SK-N-SH (cell line): ENCODE results near the gene PTK7. TPM values are rescaled to one million over a fixed set of nuclear protein-coding genes. Genes with fewer than 3 reads are reported as not detected.
A peak's percentile ranks its signal among the peaks of the same experiment; 100 is the strongest.

ENCODE experiments used
- CTCF ChIA-PET: fragments of 300-600, 350-600 bp; formaldehyde crosslinking; extraction: SDS; loops from one replicate; lab custom pipeline; 2021; lab: Yijun Ruan, JAX
- POLR2A ChIA-PET: fragments of 350-600 bp; sonication (Branson Sonifier 250); formaldehyde crosslinking; extraction: SDS; loops from one replicate; lab custom pipeline; 2020; ENCODE audit warnings: antibody characterized with exemption, inconsistent platforms; lab: Yijun Ruan, JAX
- DNase-seq: peaks from one replicate; pipeline ENCODE4 v3.0.0; 2012
- H2AFZ ChIP-seq: fragments of 200-600 bp; sonication (generic); 2 replicates; pipeline ENCODE4 v1.8.1; 2016; ENCODE audit warnings: antibody characterized with exemption, mild to moderate bottlenecking, low read depth
- H3F3A ChIP-seq: fragments of 200-600 bp; sonication (generic); replicated peaks from 2 replicates; pipeline ENCODE3; 2016; ENCODE audit warnings: antibody characterized with exemption, mild to moderate bottlenecking; ENCODE audit not compliant: insufficient read depth
- H3K27ac ChIP-seq, 2 experiments: fragments of 200-500 bp in 1 of 2; fragments of 200-600 bp in 1 of 2; sonication (Bioruptor generic) in 1 of 2; sonication (generic), shearing (Covaris generic) in 1 of 2; 2 replicates each; pipeline versions ENCODE4 v1.5.1 to v1.6.1; 2014 to 2016; ENCODE audit warnings: low read depth in 2 of 2, inconsistent platforms in 1 of 2, low read length in 1 of 2, mild to moderate bottlenecking in 1 of 2, mixed read lengths in 1 of 2
- H3K27me3 ChIP-seq: fragments of 200-600 bp; sonication (generic), shearing (Covaris generic); 2 replicates; pipeline ENCODE4 v1.6.1; 2016; ENCODE audit warnings: mixed run types; ENCODE audit not compliant: insufficient read depth
- H3K36me3 ChIP-seq, 2 experiments: fragments of 200-500 bp in 1 of 2; fragments of 200-600 bp in 1 of 2; sonication (Bioruptor generic) in 1 of 2; sonication (generic) in 1 of 2; replicated peaks in 1 of 2; 2 replicates each; pipeline versions ENCODE3 to v1.5.1; 2014 to 2016; ENCODE audit warnings: low read length in 1 of 2, mild to moderate bottlenecking in 1 of 2; ENCODE audit not compliant: insufficient read depth in 2 of 2, control insufficient read depth in 1 of 2
- H3K4me1 ChIP-seq, 2 experiments: fragments of 200-500 bp in 1 of 2; fragments of 200-600 bp in 1 of 2; sonication (Bioruptor generic) in 1 of 2; sonication (generic), shearing (Covaris generic) in 1 of 2; 2 replicates each; pipeline versions ENCODE4 v1.5.1 to v1.6.1; 2014 to 2016; ENCODE audit warnings: low read depth in 1 of 2, low read length in 1 of 2, mixed run types in 1 of 2; ENCODE audit not compliant: insufficient read depth in 2 of 2, control insufficient read depth in 1 of 2
- H3K4me2 ChIP-seq: fragments of 200-600 bp; sonication (generic), shearing (Covaris generic); 2 replicates; pipeline ENCODE4 v1.6.1; 2017; ENCODE audit warnings: mixed run types
- H3K4me3 ChIP-seq, 2 experiments: fragments of 200-500 bp in 1 of 2; fragments of 200-600 bp in 1 of 2; sonication (Bioruptor generic) in 1 of 2; sonication (generic), shearing (Covaris generic) in 1 of 2; 2 replicates each; pipeline versions ENCODE4 v1.5.1 to v1.8.1; 2014 to 2016; ENCODE audit warnings: low read depth in 2 of 2, inconsistent platforms in 1 of 2, low read length in 1 of 2, mild to moderate bottlenecking in 1 of 2, mixed read lengths in 1 of 2, moderate library complexity in 1 of 2
- H3K79me2 ChIP-seq: fragments of 200-600 bp; sonication (generic); 2 replicates; pipeline ENCODE4 v1.8.1; 2017; ENCODE audit warnings: mild to moderate bottlenecking; ENCODE audit not compliant: insufficient read depth
- H3K9ac ChIP-seq: fragments of 200-600 bp; sonication (generic); 2 replicates; pipeline ENCODE4 v1.6.1; 2017; ENCODE audit warnings: mixed run types
- H3K9me2 ChIP-seq: fragments of 200-600 bp; sonication (generic); 2 replicates; pipeline ENCODE4 v1.6.1; 2017; ENCODE audit warnings: mixed run types
- H3K9me3 ChIP-seq: fragments of 200-600 bp; sonication (generic); 2 replicates; pipeline ENCODE4 v1.6.1; 2017; ENCODE audit warnings: mixed run types, mild to moderate bottlenecking, moderate library complexity
- H4K20me1 ChIP-seq: fragments of 200-600 bp; sonication (generic); 2 replicates; pipeline ENCODE4 v1.6.1; 2017; ENCODE audit warnings: mild to moderate bottlenecking, mixed run types; ENCODE audit not compliant: insufficient read depth
- EZH2phosphoT487 ChIP-seq: fragments of 200-600 bp; sonication (generic); IDR thresholded peaks from 2 replicates; pipeline ENCODE4 v1.6.1; 2017; ENCODE audit warnings: low read depth, mixed run types, mild to moderate bottlenecking, antibody characterized with exemption, moderate library complexity, borderline replicate concordance
- FOSL2 ChIP-seq: IDR thresholded peaks from 2 replicates; pipeline ENCODE4 v1.4.0; 2012; ENCODE audit warnings: low read depth, mild to moderate bottlenecking, moderate library complexity, borderline replicate concordance
- FOXJ3 ChIP-seq: sonication (generic); formaldehyde crosslinking; IDR thresholded peaks from 2 replicates; pipeline ENCODE4 v1.5.1; 2020; ENCODE audit warnings: mild to moderate bottlenecking, missing genetic modification reagents
- FOXM1 ChIP-seq: IDR thresholded peaks from 2 replicates; pipeline ENCODE4 v1.4.0; 2012; ENCODE audit warnings: low read depth, mild to moderate bottlenecking
- JUND ChIP-seq: IDR thresholded peaks from 2 replicates; pipeline ENCODE4 v1.4.0; 2012
- NRF1 ChIP-seq: IDR thresholded peaks from 2 replicates; pipeline ENCODE4 v1.6.1; 2012; ENCODE audit warnings: low read depth, mild to moderate bottlenecking, low read length
- POLR2AphosphoS5 ChIP-seq: IDR thresholded peaks from 2 replicates; pipeline ENCODE4 v1.6.1; 2012; ENCODE audit warnings: low read depth, low read length
- RAD21 ChIP-seq: IDR thresholded peaks from 2 replicates; pipeline ENCODE4 v1.6.1; 2012; ENCODE audit warnings: mild to moderate bottlenecking, low read length
- REST ChIP-seq: IDR thresholded peaks from 2 replicates; pipeline ENCODE4 v1.6.1; 2012; ENCODE audit warnings: mild to moderate bottlenecking, low read depth, low read length, moderate library complexity
- RFX5 ChIP-seq: IDR thresholded peaks from 2 replicates; pipeline ENCODE4 v1.6.1; 2012; ENCODE audit warnings: mild to moderate bottlenecking, improper control_type of control experiment, low read length
- TAF1 ChIP-seq: IDR thresholded peaks from 2 replicates; pipeline ENCODE4 v1.6.1; 2012; ENCODE audit warnings: low read depth, mild to moderate bottlenecking, low read length, moderate library complexity, borderline replicate concordance
- WGBS: methylation state at CpG from one replicate; pipeline ENCODE4 v1.1.6; 2017; ENCODE audit warnings: low lambda C conversion rate; 5-methylcytosine and 5-hydroxymethylcytosine counted together
- polyA plus RNA-seq, 3 experiments: library from polyadenylated mRNA; depleted of rRNA; stranded (reverse); fragments of >200 nt; gene quantifications; 2 replicates each; pipeline ENCODE4 v1.2.3, GENCODE V29; 2012
- TF ChIP-seq, protein P1 (sequence below): fragments of 150-350 bp; IDR thresholded peaks from 2 replicates; pipeline ENCODE4 v1.6.1; 2016; ENCODE audit warnings: mild to moderate bottlenecking, low read depth, low read length
- TF ChIP-seq, protein P2 (sequence below): IDR thresholded peaks from 2 replicates; pipeline ENCODE4 v1.4.0; 2012; ENCODE audit warnings: low read depth
- TF ChIP-seq, protein P3 (sequence below): IDR thresholded peaks from 2 replicates; pipeline ENCODE4 v1.4.0; 2012; ENCODE audit warnings: low read depth, borderline replicate concordance

The PTK7 gene
- polyA plus RNA-seq, 1 of the 3 experiments (the other 2 are of a cell fraction), result 105 TPM

GRCh38 chr6:43059168-43060033 lies 16.7 kb upstream of the PTK7 start, which contains the start of the genes KLC4 and MRPL2 (continued):
- TF ChIP-seq REST (no peak), NRF1 (no peak), EZH2phosphoT487 (no peak)
- TF ChIP-seq, protein P1, sequence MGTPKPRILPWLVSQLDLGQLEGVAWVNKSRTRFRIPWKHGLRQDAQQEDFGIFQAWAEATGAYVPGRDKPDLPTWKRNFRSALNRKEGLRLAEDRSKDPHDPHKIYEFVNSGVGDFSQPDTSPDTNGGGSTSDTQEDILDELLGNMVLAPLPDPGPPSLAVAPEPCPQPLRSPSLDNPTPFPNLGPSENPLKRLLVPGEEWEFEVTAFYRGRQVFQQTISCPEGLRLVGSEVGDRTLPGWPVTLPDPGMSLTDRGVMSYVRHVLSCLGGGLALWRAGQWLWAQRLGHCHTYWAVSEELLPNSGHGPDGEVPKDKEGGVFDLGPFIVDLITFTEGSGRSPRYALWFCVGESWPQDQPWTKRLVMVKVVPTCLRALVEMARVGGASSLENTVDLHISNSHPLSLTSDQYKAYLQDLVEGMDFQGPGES, result 0 out of 2 replicates have a peak, but pooled peaks have one; percentile 1

DNA sequence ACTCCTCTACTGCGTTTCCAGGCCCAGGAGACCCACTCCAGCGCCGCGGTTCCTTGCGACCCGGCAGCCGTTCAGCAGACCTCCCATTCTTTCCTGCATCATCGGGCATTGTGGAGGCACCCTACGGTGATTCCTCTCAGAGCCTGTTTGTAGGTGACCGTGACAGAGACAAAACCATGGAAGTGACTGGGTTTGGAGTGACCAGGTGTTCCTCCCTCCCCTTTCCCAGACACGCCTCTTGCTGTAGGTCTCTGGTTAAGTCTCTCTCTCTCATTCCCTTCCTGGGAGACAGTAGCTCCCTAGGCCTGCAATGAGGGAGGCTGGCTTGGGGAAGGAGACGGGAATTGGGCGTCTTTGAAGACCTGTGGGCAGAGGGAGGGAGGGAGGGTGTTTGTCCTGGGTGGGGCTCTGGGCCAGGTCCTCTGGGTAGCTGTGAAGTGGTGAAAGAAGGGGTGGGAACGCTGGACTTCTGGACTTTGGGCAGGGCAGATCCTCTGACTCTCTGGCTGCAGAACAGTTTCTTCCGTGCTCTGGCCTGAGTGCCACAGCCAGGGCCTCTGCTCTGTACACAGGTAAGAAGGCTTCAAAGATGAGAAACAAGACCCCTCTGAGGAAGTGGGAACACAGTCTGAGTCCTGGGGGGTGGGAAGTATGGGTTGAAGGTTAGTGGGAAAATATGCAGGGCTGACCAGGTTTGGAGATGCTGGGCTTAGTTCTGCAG lies 15.9 kb upstream of the PTK7 start:
- Histone ChIP-seq H2AFZ (peak overlapping the region; percentile 85), H3K4me2 (peak overlapping the region; percentile 91), H3K9me2 (no peaks in the 10 kb centered on the region), H3K79me2 (peaks cover 35% of the 10 kb centered on the region), H3K27me3 (no peaks in the 10 kb centered on the region), H3K4me3 (peak overlapping the region; percentile 90 to 92), H3F3A (peaks cover 7% of the 10 kb centered on the region), H4K20me1 (no peaks in the 10 kb centered on the region), H3K9me3 (no peaks in the 10 kb centered on the region), H3K27ac (peak overlapping the region; percentile 63 to 86; a peak in 3 of 4 replicates), H3K36me3 (peaks cover 7 to 14% of the 10 kb centered on the region in 2 experiments), H3K9ac (peak overlapping the region; percentile 91), H3K4me1 (peaks cover 0 to 14% of the 10 kb centered on the region in 2 experiments; a peak in 2 of 4 replicates)
- DNase-seq, result no peak
- ChIA-PET CTCF (interaction anchor here (1.0 to 2.7 kb wide), 5 partner anchors 10 to 93 kb away, joined by 3 to 14 read pairs (median 4); partner anchors contain the start of gene PTK7), POLR2A (interaction anchor here (1.0 to 2.7 kb wide), 3 partner anchors 17 to 170 kb away, joined by 4 to 9 read pairs (median 6); partner anchors contain the start of genes KLHDC3, MEA1 and PTK7)
- 29% methylated on average over 10 of the region's 15 CpGs for WGBS
- TF ChIP-seq RAD21, result no peak
- TF ChIP-seq POLR2AphosphoS5, result no peak
- TF ChIP-seq, protein P1, result no peak
- TF ChIP-seq, protein P2, sequence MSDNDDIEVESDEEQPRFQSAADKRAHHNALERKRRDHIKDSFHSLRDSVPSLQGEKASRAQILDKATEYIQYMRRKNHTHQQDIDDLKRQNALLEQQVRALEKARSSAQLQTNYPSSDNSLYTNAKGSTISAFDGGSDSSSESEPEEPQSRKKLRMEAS, result no peak
- TF ChIP-seq RFX5, result no peak
- no peak for TF ChIP-seq TAF1
- TF ChIP-seq FOSL2, result no peak
- no peak for TF ChIP-seq FOXM1
- TF ChIP-seq FOXJ3 (CRISPR knock-in tag), result no peak
- no peak for TF ChIP-seq JUND
- TF ChIP-seq, protein P3, sequence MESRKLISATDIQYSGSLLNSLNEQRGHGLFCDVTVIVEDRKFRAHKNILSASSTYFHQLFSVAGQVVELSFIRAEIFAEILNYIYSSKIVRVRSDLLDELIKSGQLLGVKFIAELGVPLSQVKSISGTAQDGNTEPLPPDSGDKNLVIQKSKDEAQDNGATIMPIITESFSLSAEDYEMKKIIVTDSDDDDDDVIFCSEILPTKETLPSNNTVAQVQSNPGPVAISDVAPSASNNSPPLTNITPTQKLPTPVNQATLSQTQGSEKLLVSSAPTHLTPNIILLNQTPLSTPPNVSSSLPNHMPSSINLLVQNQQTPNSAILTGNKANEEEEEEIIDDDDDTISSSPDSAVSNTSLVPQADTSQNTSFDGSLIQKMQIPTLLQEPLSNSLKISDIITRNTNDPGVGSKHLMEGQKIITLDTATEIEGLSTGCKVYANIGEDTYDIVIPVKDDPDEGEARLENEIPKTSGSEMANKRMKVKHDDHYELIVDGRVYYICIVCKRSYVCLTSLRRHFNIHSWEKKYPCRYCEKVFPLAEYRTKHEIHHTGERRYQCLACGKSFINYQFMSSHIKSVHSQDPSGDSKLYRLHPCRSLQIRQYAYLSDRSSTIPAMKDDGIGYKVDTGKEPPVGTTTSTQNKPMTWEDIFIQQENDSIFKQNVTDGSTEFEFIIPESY, result no peak
- TF ChIP-seq REST, result no peak
